GM12878 (cell line): ENCODE measurements around the gene MACROD2. TPM values are rescaled to one million over a fixed set of nuclear protein-coding genes. Genes with fewer than 3 reads are reported as not detected.

Experiments used
- ATAC-seq: fragments of 200-7000 bp; cut with Tn5 transposase; 3 replicates; pipeline ENCODE4 v1.9.1; 2020; ENCODE audit warnings: mild to moderate bottlenecking, moderate library complexity
- BruUV-seq: library from RNA; stranded (reverse); fragments of 400-500 nt; replicated peaks from 2 replicates; lab custom pipeline; 2021; lab: Mats Ljungman, UMichigan
- CTCF ChIA-PET: fragments of 300-600 bp; sonication (Branson Sonifier 250); formaldehyde crosslinking; extraction: SDS; loops from one replicate; lab custom pipeline; 2021; ENCODE audit warnings: inconsistent platforms; lab: Yijun Ruan, JAX
- POLR2A ChIA-PET: fragments of 350-600 bp; formaldehyde crosslinking; extraction: SDS; loops from one replicate; lab custom pipeline; 2021; ENCODE audit warnings: inconsistent platforms; lab: Charles Lee
- RAD21 ChIA-PET: fragments of 300-600 bp; sonication (Branson Sonifier 250); formaldehyde crosslinking; loops from one replicate; lab custom pipeline; 2023; ENCODE audit warnings: antibody characterized with exemption; ENCODE audit not compliant: unreplicated experiment; lab: Charles Lee
- SMC1A ChIA-PET: fragments of 300-600 bp; sonication (Branson Sonifier 250); formaldehyde crosslinking; loops from one replicate; lab custom pipeline; 2023; ENCODE audit not compliant: unreplicated experiment, uncharacterized antibody; lab: Charles Lee
- DNase-seq: peaks from one replicate; pipeline ENCODE4 v3.0.0-alpha.2; 2011; ENCODE audit warnings: low read depth, low spot score
- FAIRE-seq: peaks from 3 replicates; lab custom pipeline; 2011; peaks lifted over from hg19 to GRCh38; lab: Jason Lieb, UNC
- H2AFZ ChIP-seq: 2 replicates; pipeline ENCODE4 v1.6.0; 2011; ENCODE audit warnings: low read depth, low read length, control low read depth; ENCODE audit not compliant: control insufficient read depth
- H3K27ac ChIP-seq: 2 replicates; pipeline ENCODE4 v1.5.1; 2011; ENCODE audit warnings: control low read depth; ENCODE audit not compliant: control insufficient read depth, insufficient read depth
- H3K27me3 ChIP-seq, 2 experiments: replicated peaks in 1 of 2; 2 replicates each; pipeline versions ENCODE4 v1.6.0 to v1.6.1; 2011; ENCODE audit warnings: low read length in 1 of 2; ENCODE audit not compliant: control insufficient read depth in 2 of 2, insufficient read depth in 2 of 2
- H3K36me3 ChIP-seq, 2 experiments: 2 replicates each; pipeline ENCODE4 v1.5.1; 2011; ENCODE audit warnings: low read length in 1 of 2; ENCODE audit not compliant: control insufficient read depth in 2 of 2, insufficient read depth in 2 of 2
- H3K4me1 ChIP-seq: 2 replicates; pipeline ENCODE4 v1.6.1; 2011; ENCODE audit warnings: mild to moderate bottlenecking, low read length, moderate library complexity, mixed read lengths; ENCODE audit not compliant: control insufficient read depth, insufficient read depth
- H3K4me2 ChIP-seq: 2 replicates; pipeline ENCODE4 v1.6.0; 2011; ENCODE audit warnings: control low read depth; ENCODE audit not compliant: control insufficient read depth, insufficient read depth
- H3K4me3 ChIP-seq: fragments of 200-600 bp; sonication (generic); 2 replicates; pipeline ENCODE4 v1.5.1; 2016
- H3K79me2 ChIP-seq: 2 replicates; pipeline ENCODE4 v1.6.0; 2011; ENCODE audit warnings: low read length; ENCODE audit not compliant: control insufficient read depth, insufficient read depth
- H3K9ac ChIP-seq: 2 replicates; pipeline ENCODE4 v1.8.0; 2011; ENCODE audit warnings: low read length, control low read depth, mixed read lengths; ENCODE audit not compliant: control insufficient read depth, insufficient read depth
- H3K9me3 ChIP-seq: replicated peaks from 3 replicates; pipeline ENCODE4 v1.5.1; 2011; ENCODE audit warnings: mild to moderate bottlenecking, low read length; ENCODE audit not compliant: control insufficient read depth, insufficient read depth
- H4K20me1 ChIP-seq: 2 replicates; pipeline ENCODE4 v1.6.0; 2011; ENCODE audit not compliant: control insufficient read depth, insufficient read depth
- ESRRA ChIP-seq: IDR thresholded peaks from 2 replicates; pipeline ENCODE4 v1.6.1; 2012; ENCODE audit warnings: mild to moderate bottlenecking, low read length, improper control_type of control experiment
- IKZF2 ChIP-seq, 2 experiments: fragments of 450-650 bp; IDR thresholded peaks; 2 replicates each; pipeline ENCODE4 v1.6.1; 2017; ENCODE audit warnings: mild to moderate bottlenecking in 2 of 2, moderate library complexity in 2 of 2
- NR2F1 ChIP-seq: fragments of 450-650 bp; conservative IDR thresholded peaks from 2 replicates; pipeline ENCODE4 v1.6.1; 2017; ENCODE audit warnings: mild to moderate bottlenecking
- PAX5 ChIP-seq: IDR thresholded peaks from 2 replicates; pipeline ENCODE4 v1.6.1; 2011; ENCODE audit warnings: low read depth, low read length, borderline replicate concordance
- SMAD1 ChIP-seq: fragments of 450-650 bp; IDR thresholded peaks from 2 replicates; pipeline ENCODE4 v1.6.1; 2018; ENCODE audit warnings: mild to moderate bottlenecking, low read depth; ENCODE audit not compliant: partially characterized antibody
- SMARCA5 ChIP-seq: fragments of 450-650 bp; IDR thresholded peaks from 2 replicates; pipeline ENCODE4 v1.6.1; 2017; ENCODE audit warnings: mild to moderate bottlenecking
- SREBF2 ChIP-seq: IDR thresholded peaks from 2 replicates; pipeline ENCODE4 v1.6.1; 2012; ENCODE audit warnings: mild to moderate bottlenecking, low read length
- TCF7 ChIP-seq: IDR thresholded peaks from 2 replicates; pipeline ENCODE4 v1.6.1; 2014; ENCODE audit warnings: antibody characterized with exemption, borderline replicate concordance
- ZBTB4 ChIP-seq: fragments of 450-650 bp; formaldehyde crosslinking; IDR thresholded peaks from 2 replicates; pipeline ENCODE4 v1.4.0; 2022; ENCODE audit warnings: mild to moderate bottlenecking, moderate library complexity
- ZBTB40 ChIP-seq: fragments of 450-650 bp; IDR thresholded peaks from 2 replicates; pipeline ENCODE4 v1.6.1; 2016; ENCODE audit warnings: mild to moderate bottlenecking, moderate library complexity, borderline replicate concordance
- ZNF207 ChIP-seq: fragments of 450-650 bp; IDR thresholded peaks from 2 replicates; pipeline ENCODE4 v1.6.1; 2014; ENCODE audit warnings: antibody characterized with exemption, mild to moderate bottlenecking, borderline replicate concordance
- ZNF274 ChIP-seq: IDR thresholded peaks from one replicate; pipeline ENCODE4 v1.8.0; 2011; ENCODE audit not compliant: insufficient read length, insufficient read depth
- ZNF687 ChIP-seq: fragments of 450-650 bp; IDR thresholded peaks from 2 replicates; pipeline ENCODE4 v1.6.1; 2017; ENCODE audit warnings: mild to moderate bottlenecking, moderate library complexity
- WGBS: methylation state at CpG from one replicate; pipeline ENCODE4 v1.1.6; 2016; ENCODE audit warnings: low lambda C conversion rate; ENCODE audit not compliant: insufficient replicate concordance, insufficient coverage; ENCODE audit errors: missing lambda C conversion rate; 5-methylcytosine and 5-hydroxymethylcytosine counted together
- in situ Hi-C: fragments of 300-500 bp; cut with MboI; formaldehyde crosslinking; loops from 9 replicates; pipeline ENCODE4 v1.14.3; 2018; ENCODE audit warnings: mixed read lengths
- intact Hi-C: fragments of 100-400 bp; cut with micrococcal nuclease; formaldehyde crosslinking; loops from one replicate; pipeline ENCODE4 v1.14.2; 2022; ENCODE audit not compliant: unreplicated experiment
- polyA plus RNA-seq, 11 experiments: library from polyadenylated mRNA; depleted of rRNA in 4 of 11; unstranded in 6 of 11; stranded (reverse) in 5 of 11; fragments of >200 nt; fragmentation: Nextera tagmentation in 4 of 11; fragmentation: Illumina TruSeq in 1 of 11; extraction: Ambion mirVana in 4 of 11; extraction: Trizol in 1 of 11; gene quantifications; 1 replicate in 1 of 11; 2 replicates in 10 of 11; pipeline versions ENCODE4 v1.2.1 to v1.2.3, GENCODE V29; 2011 to 2016; ENCODE audit warnings: inconsistent platforms in 2 of 11, missing spikeins in 2 of 11, low read depth in 1 of 11
- total RNA-seq, 4 experiments: library from RNA; depleted of rRNA in 3 of 4; stranded (reverse); fragments of >200 nt in 3 of 4; fragmentation: Illumina TruSeq in 1 of 4; extraction: Trizol in 1 of 4; gene quantifications; 2 replicates each; pipeline versions ENCODE4 v1.2.1 to v1.2.3, GENCODE V29; 2013 to 2021

The MACROD2 gene
- total and polyA plus RNA-seq, 10 of the 15 experiments (the other 5 are each of a cell fraction or from before 2014, with no cell fraction given) = 1.1 to 21.5 (median 2.2) TPM

GRCh38 chr20:15119852-15120487, 1124.7 kb downstream of the MACROD2 start:
- BruUV-seq = no TSS peak
- Histone ChIP-seq H3K27me3 (no peaks in the 10 kb centered on the region), H3K9me3 (no peaks in the 10 kb centered on the region), H3K79me2 (no peaks in the 10 kb centered on the region), H4K20me1 (no peaks in the 10 kb centered on the region), H3K4me3 (no peak overlapping the region), H3K9ac (no peak overlapping the region), H3K4me2 (no peak overlapping the region), H2AFZ (no peak overlapping the region), H3K36me3 (no peaks in the 10 kb centered on the region), H3K4me1 (no peaks in the 10 kb centered on the region), H3K27ac (no peak overlapping the region)
- FAIRE-seq (no peak), ATAC-seq (no peak), DNase-seq (no peak)
- intact Hi-C loops (no loop called here), in situ Hi-C loops (no loop called here)
- ChIA-PET POLR2A (no interaction called here), CTCF (no interaction called here), RAD21 (no interaction called here), SMC1A (no interaction called here)
- WGBS = 41% methylated on average over 4 of the region's 4 CpGs
- TF ChIP-seq NR2F1 (no peak), ZBTB40 (no peak), IKZF2 (IDR thresholded peaks at IDR 0.05) (no peak), SMAD1 (no peak), ZNF274 (no peak), ESRRA (no peak), ZNF207 (no peak), SMARCA5 (no peak), TCF7 (no peak), PAX5 (no peak), SREBF2 (no peak), ZBTB4 (no peak), ZNF687 (no peak)
